GM12801 (cell line): ENCODE measurements around the gene MRPS10.

Experiments
- TF ChIP-seq, protein P1 (sequence below): IDR thresholded peaks from one replicate; pipeline ENCODE4 v1.5.1; 2011; ENCODE audit warnings: control low read depth; ENCODE audit not compliant: insufficient read length; ENCODE audit errors: extremely low read depth

The MRPS10 gene

DNA sequence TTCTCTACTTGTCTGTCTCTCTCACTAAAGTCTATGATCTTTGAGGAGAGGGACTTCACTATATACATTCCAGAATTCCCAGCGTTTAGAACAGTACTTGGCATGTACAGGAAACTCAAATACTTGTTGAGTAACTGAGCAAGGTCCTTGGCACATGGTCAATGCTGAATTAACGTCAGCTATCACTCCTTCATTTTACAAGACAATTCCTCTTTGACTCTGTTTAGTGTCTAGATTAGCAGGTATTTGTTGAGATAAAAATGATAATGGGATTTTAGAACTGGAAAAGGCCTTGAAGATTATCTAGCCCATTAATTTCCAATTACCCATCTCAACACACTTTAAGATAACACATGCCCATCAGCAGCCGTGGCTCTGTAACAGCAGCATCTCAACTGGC lies 16.3 kb downstream of the MRPS10 start:
- TF ChIP-seq, protein P1, sequence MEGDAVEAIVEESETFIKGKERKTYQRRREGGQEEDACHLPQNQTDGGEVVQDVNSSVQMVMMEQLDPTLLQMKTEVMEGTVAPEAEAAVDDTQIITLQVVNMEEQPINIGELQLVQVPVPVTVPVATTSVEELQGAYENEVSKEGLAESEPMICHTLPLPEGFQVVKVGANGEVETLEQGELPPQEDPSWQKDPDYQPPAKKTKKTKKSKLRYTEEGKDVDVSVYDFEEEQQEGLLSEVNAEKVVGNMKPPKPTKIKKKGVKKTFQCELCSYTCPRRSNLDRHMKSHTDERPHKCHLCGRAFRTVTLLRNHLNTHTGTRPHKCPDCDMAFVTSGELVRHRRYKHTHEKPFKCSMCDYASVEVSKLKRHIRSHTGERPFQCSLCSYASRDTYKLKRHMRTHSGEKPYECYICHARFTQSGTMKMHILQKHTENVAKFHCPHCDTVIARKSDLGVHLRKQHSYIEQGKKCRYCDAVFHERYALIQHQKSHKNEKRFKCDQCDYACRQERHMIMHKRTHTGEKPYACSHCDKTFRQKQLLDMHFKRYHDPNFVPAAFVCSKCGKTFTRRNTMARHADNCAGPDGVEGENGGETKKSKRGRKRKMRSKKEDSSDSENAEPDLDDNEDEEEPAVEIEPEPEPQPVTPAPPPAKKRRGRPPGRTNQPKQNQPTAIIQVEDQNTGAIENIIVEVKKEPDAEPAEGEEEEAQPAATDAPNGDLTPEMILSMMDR = no peak

DNA sequence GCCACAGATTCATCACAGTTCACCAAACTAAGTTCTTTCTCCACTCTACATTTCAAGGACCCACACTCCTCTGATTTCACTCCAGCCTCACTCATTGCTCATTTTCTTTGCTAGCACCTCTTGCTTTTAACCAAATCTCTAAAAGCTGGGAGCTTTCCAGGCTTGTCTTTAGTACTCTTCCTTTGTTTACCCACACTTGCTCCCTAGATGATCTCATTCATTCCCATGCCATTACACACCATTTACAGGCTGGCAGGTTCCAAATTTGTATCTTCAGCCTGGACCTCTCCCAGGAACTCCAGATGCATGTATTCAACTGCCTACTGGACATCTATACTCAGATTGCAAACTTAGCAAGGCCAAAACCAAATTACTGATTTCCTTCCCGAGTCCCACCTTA lies 17.6 kb downstream of the MRPS10 start:
- TF ChIP-seq, protein P1 = no peak

DNA sequence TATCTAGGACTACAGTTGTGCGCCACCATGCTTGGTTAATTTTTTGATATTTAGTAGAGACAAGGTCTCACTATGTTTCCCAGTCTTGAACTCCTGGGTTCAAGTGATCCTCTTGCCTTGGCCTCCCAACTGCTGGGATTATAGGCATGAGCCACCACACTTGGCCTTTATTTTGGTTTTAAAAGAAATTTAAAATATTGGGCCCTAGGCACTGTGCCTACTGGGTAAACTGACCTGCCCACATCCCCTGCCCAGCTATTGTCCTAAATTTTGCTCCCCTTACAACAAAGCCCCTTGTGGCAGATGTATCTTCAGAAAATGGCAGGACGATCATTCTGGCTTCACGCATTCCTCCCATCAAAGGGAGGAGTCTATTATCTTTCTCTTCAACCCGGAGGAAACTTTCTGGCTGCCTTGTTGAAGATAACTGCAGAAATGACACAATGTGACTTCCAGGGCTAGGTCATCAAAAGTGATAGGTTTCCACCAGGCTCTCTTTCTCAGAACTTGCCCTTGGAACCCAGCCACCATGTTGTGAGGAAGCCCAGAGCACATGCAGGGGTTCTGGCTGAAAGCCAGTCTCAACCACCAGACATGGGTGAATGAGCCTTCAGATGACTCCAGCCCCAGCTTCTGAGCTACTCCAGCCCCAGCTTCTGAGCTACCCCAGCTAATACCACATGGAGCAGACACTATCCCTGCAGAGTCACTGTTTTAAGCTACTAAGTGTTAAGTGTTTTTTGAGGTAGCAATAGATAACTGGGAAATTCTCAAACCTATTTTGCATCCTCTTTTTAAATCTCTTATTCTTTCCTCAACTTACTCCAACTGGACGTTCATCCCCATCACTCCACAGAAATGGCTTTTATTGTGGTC lies 18.3 kb downstream of the MRPS10 start:
- TF ChIP-seq, protein P1 = no peak

DNA sequence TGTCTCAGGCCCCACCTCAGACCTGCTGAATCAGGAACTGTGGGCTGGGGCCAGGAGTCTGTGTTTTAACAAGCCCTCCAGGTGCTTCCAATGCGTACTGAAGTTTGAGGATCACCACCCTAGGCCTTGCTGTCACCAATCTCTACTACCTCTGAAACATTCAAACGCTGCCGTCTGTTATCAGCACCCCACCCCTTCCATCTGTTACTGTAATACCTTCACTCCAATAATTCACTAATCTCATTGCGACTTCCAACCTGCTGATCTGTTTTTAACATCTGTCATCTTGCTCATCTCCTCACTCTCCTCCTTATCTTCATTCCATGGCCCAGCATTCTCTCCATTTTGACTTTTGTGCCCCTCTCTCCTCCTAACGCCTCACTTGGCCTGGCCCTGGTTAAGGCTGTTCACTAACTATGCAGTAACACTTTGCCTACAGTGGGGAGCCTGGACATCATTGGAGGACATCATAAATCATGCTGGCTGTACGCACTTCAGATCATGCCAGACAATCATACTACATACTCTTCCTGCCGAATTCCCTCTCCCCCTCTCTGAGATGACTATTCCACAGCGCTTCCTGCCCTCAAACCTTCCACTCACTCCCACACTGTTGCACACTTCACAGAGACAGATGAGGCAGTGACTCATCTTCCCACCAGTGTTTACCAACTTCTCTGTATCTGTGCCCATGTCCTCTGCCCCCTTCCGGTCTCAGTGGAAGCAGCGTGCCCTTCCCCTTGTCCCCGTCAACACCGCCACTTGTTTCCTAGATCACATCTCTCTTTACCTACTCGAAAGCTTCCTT lies 19.9 kb downstream of the MRPS10 start:
- TF ChIP-seq, protein P1 = no peak

DNA sequence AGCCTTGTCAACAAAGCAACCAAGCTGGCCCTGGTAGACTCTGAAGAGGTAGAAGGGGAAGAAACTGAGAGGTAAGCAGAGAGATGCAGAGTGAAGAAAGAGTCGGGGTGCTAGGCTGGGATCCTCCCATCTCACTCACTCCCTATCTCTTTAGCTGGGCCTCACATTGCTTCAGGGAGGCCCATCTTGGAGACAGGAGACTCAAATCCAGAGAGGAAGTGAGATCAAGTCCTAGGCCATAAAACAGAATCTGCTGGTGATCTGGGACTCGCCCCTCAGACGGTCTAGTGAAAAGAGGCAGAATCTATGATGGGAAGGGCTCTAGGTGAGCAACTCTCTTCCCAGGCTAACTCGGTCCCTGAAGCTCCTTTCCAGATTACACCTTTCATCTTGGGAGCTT lies 22.2 kb downstream of the MRPS10 start:
- TF ChIP-seq, protein P1 = no peak

DNA sequence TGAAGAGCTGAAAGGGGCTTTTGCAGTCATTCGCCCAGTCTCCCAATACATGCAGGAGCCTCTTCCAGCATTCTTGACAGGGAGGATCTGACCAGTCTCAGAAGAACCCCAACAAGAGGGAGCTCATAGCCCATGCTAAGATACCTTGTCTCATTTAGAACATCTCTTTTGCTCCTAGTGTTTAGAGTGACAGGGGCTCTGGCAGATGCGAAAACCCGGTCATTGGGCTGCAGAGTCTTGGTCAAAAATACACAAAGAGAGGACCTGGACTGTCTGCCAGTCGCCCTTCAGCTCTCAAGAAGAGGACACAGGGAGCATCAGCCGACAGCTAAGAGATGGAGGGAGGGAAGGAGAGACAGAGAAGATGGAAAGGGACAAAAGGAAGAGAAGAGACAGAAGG lies 23.6 kb downstream of the MRPS10 start:
- TF ChIP-seq, protein P1 = no peak

DNA sequence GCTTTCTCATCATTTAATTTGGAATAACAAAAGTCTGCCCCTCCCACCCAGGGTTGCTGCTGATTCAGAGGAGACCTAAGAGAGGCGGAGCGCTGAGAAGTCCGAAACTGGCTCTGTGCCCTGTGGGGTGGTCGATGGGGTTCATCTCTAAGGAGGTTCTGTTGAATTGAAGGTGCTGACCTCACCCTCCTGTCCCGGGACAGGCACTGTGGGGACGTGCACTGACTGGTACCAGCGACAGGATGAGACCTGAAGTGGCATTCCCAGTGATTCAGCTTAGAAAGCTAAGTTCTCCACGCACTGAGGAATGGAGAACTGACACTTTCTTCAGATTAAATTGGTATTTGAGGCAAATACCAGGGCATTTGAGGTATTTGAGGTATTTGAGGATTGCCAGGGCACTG lies 24.2 kb downstream of the MRPS10 start:
- TF ChIP-seq, protein P1 = no peak
